ENCODE results near the gene POM121C.
"Not testable (repeated sequence)": the region's sequence is repeated elsewhere in the genome, so short reads cannot be mapped to it uniquely, and the experiment has no call there.

The POM121C gene

GRCh38 chr7:75485979-75486643 is at the start of gene POM121C:
Gene POM121C, minus strand, starts transcription at chr7:75486299. Its CDS starts 44,803 bp downstream, at chr7:75441496.
- Histone ChIP-seq H3K4me3 (peak within 1 kb of the TSS; percentile 67 to 92 (median 82)), H3K4me2 (peak within 1 kb of the TSS; percentile 64 to 84 (median 72)), H3K27ac (peak within 1 kb of the TSS; percentile 74 to 86 (median 83)), H3K36me3 (peaks cover 5 to 17% (median 9%) of the 10 kb centered on the region in 11 experiments; a peak in 19 of 22 replicates), H3K9ac (peak within 1 kb of the TSS; percentile 77 to 90 (median 86))
- not testable (repeated sequence) for H3K27me3 ChIP-seq; H3K4me1 ChIP-seq; H3K9me3 ChIP-seq (replicated peaks in 1 of 11); H4K20me1 ChIP-seq

DNA sequence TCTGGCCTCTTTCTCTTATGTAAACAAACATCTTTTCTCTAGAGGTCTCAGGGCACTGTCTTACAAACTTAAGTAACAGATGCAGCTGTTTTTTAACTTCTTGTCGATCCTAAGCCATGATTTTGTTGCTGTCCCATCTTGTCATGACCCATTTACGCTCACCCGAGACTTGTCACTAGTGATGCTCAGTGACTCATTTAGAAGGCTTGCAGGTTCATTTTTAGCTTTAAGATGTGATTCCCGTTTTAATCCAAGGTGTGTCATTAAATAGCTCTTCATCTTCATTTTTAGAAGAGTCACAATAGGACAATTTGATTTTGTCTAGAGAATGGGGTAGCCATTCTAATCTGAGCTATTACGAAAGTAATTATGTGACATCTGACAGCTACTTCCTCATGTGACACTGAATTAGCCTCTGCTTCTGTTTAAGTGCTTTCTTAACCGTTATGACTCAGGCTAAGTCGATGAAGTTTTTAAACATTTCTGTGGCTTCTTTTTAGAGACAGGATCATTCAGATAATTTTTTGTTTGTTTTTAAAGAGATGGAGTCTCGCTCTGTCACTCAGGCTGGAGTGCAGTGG is 48.7 kb upstream of the POM121C start:
- no peaks in the 10 kb centered on the region for H3K27me3 ChIP-seq
- peak overlapping the region; percentile 6 to 71 (median 61); a peak in 18 of 22 replicates for H3K9ac ChIP-seq
- no peaks in the 10 kb centered on the region for H3K9me3 ChIP-seq (replicated peaks in 1 of 11)
- peak overlapping the region; percentile 14 to 82 (median 67); a peak in 20 of 22 replicates for H3K27ac ChIP-seq
- H3K4me1 ChIP-seq = peaks cover 5 to 31% (median 19%) of the 10 kb centered on the region in 10 experiments; a peak in 16 of 20 replicates
- peaks cover 0 to 9% (median 0%) of the 10 kb centered on the region in 11 experiments; a peak in 1 of 22 replicates for H4K20me1 ChIP-seq
- TF ChIP-seq Cebpa-rat (IDR thresholded peaks at IDR 0.05) = no peak
- peak overlapping the region in 10 of 11 experiments; percentile 2 to 92 (median 64); a peak in 19 of 22 replicates for H3K4me2 ChIP-seq
- no peak overlapping the region for H3K4me3 ChIP-seq
- peaks cover 25 to 57% (median 42%) of the 10 kb centered on the region in 11 experiments for H3K36me3 ChIP-seq

GRCh38 chr7:75533926-75534325 is 47.8 kb upstream of the POM121C start:
- Histone ChIP-seq H3K9ac (no peak overlapping the region; a peak in 1 of 22 replicates), H3K27ac (peak overlapping the region in 7 of 11 experiments; percentile 66 to 82 (median 71); a peak in 11 of 22 replicates), H3K4me3 (no peak overlapping the region), H3K36me3 (peaks cover 17 to 48% (median 33%) of the 10 kb centered on the region in 11 experiments), H3K27me3 (no peaks in the 10 kb centered on the region), H3K9me3 (replicated peaks in 1 of 11) (no peaks in the 10 kb centered on the region), H3K4me2 (peak overlapping the region in 2 of 11 experiments; percentile 70 to 75; a peak in 2 of 22 replicates), H4K20me1 (peaks cover 0 to 9% (median 0%) of the 10 kb centered on the region in 11 experiments; a peak in 1 of 22 replicates), H3K4me1 (peaks cover 5 to 31% (median 19%) of the 10 kb centered on the region in 10 experiments; a peak in 16 of 20 replicates)
- no peak for TF ChIP-seq Cebpa-rat (IDR thresholded peaks at IDR 0.05)

DNA sequence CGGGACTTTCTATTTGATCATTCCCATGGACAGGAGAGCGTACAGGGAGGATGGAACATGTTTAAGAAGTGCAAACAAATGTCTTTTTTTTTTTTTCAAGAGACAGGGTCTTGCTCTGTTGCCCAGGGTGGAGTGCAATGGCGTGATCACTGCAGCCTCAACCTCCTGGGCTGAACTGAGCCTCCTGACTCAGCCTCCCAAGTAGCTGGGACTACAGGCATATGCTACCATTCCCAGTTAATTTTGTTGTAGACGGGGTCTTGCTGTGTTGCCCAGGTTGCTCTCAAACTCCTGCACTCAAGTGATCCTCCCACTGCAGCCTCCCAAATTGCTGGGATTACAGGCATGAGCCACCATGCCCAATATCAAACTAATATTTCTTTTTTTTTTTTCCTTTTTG is 46.5 kb upstream of the POM121C start:
- no peak overlapping the region for H3K27ac ChIP-seq
- H3K4me3 ChIP-seq = no peak overlapping the region
- no peaks in the 10 kb centered on the region for H3K27me3 ChIP-seq
- H4K20me1 ChIP-seq = peaks cover 0 to 9% (median under 1%) of the 10 kb centered on the region in 11 experiments; a peak in 7 of 22 replicates
- H3K36me3 ChIP-seq = peaks cover 13 to 37% (median 21%) of the 10 kb centered on the region in 11 experiments
- peaks cover 11 to 37% (median 26%) of the 10 kb centered on the region in 10 experiments; a peak in 17 of 20 replicates for H3K4me1 ChIP-seq
- H3K4me2 ChIP-seq = no peak overlapping the region
- no peaks in the 10 kb centered on the region for H3K9me3 ChIP-seq (replicated peaks in 1 of 11)
- H3K9ac ChIP-seq = no peak overlapping the region
- TF ChIP-seq Cebpa-rat (IDR thresholded peaks at IDR 0.05) = no peak

DNA sequence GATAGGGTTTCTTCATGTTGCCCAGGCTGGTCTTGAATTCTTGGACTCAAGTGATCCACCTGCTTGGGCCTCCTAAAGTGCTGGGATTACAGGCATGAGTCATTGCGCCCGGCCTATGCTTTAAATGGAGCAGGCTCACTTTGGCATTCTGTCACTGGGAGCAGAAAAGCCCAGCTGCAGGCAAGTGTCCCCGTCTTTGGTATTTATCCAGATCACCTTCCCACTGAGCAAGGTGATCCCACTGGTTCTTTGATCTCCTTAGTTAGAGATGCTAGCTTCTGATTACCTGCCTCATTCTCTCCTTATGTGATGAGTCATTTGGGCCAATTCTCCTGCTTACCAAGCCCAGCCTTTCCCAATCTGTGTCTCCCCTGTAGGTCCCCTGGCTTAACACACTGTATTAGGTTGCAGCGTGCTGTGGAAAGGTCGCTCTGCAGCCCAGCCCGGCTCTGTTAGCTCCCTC is 45.3 kb upstream of the POM121C start:
- H3K27ac ChIP-seq = no peak overlapping the region
- no peak overlapping the region for H3K4me2 ChIP-seq
- peaks cover 1 to 27% (median 12%) of the 10 kb centered on the region in 11 experiments; a peak in 21 of 22 replicates for H3K36me3 ChIP-seq

DNA sequence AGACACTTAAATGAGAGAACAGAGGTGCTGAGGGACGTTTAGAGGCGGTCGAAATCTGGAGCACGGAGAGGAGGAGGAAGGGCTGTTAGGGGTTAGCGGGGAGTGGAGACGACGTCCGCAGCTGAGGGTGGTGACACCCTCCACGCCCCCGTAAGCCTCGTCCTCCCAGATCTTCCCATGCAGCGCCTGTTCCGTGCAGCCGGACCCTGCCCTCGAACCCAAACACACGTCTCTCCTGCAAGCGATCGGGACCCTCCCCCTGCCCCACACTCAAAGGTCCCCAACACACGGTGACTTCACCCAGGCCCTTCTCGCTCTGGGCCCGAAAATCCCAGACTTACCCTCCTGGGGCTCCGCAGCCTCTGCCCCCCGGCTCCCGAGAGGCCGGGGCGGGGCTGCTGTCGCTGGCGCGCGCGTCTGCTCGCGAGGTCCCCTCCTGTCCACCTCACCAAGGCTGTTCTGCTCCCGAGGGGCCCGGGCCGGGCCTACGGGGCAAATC is 41.2 kb upstream of the POM121C start:
- Histone ChIP-seq H3K9me3 (replicated peaks in 1 of 11) (peaks cover 0 to 18% (median 16%) of the 10 kb centered on the region in 11 experiments; a peak in 20 of 22 replicates), H3K4me2 (peak overlapping the region; percentile 86 to 97 (median 90)), H3K9ac (peak overlapping the region; percentile 84 to 96 (median 92)), H4K20me1 (peaks cover 13 to 45% (median 23%) of the 10 kb centered on the region in 11 experiments; a peak in 21 of 22 replicates), H3K4me3 (peak overlapping the region; percentile 78 to 94 (median 88)), H3K36me3 (peaks cover 36 to 44% (median 39%) of the 10 kb centered on the region in 11 experiments), H3K4me1 (peaks cover 17 to 23% (median 20%) of the 10 kb centered on the region in 10 experiments), H3K27ac (peak overlapping the region; percentile 72 to 92 (median 87))
- H3K27me3 ChIP-seq = not testable (repeated sequence)

More for the DNA sequence above, 45.3 kb upstream of the POM121C start:
- Histone ChIP-seq H3K9me3 (replicated peaks in 1 of 11) (no peaks in the 10 kb centered on the region), H3K27me3 (no peaks in the 10 kb centered on the region), H3K4me1 (peaks cover 17 to 39% (median 31%) of the 10 kb centered on the region in 10 experiments), H3K4me3 (no peak overlapping the region), H4K20me1 (peaks cover 5 to 20% (median 13%) of the 10 kb centered on the region in 11 experiments; a peak in 21 of 22 replicates), H3K9ac (no peak overlapping the region)
- no peak for TF ChIP-seq Cebpa-rat (IDR thresholded peaks at IDR 0.05)

- peaks cover 11 to 57% (median 28%) of the 10 kb centered on the region in 11 experiments; a peak in 21 of 22 replicates for H4K20me1 ChIP-seq
- H3K36me3 ChIP-seq = peaks cover 65 to 95% (median 73%) of the 10 kb centered on the region in 11 experiments
These were observed 35.6 kb upstream of the POM121C start for GRCh38 chr7:75521727-75522126.

DNA sequence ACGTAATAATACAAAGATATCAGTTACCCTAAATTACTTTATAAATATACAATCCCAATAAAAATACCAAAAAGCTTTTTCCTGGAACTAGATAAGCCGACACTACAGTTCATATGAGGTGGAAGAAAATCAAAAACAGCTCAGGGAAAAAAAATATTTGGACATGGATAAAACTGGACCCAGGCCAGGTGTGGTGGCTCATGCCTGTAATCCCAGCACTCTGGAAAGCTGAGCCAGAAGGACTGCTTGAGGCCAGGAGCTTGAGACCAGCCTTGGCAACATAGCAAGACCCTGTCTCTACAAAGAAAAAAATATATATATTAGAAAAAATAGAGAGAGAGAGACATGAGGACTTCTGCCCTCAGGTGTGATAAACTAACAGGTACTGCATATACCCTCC is 32.7 kb upstream of the POM121C start:
- H3K27me3 ChIP-seq, H3K4me1 ChIP-seq, H3K27ac ChIP-seq, H3K9ac ChIP-seq, H3K4me2 ChIP-seq, H3K4me3 ChIP-seq: not testable (repeated sequence)
- Histone ChIP-seq H3K36me3 (peaks cover 43 to 71% (median 51%) of the 10 kb centered on the region in 11 experiments), H3K9me3 (replicated peaks in 1 of 11) (peaks cover 7 to 28% (median 23%) of the 10 kb centered on the region in 11 experiments; a peak in 20 of 22 replicates), H4K20me1 (peaks cover 0 to 29% (median 12%) of the 10 kb centered on the region in 11 experiments; a peak in 11 of 22 replicates)

More at GRCh38 chr7:75521727-75522126, 35.6 kb upstream of the POM121C start:
- H3K4me3 ChIP-seq, H3K27me3 ChIP-seq, H3K4me2 ChIP-seq, H3K9ac ChIP-seq, H3K27ac ChIP-seq: not testable (repeated sequence)
- H3K4me1 ChIP-seq = peaks cover 10 to 18% (median 11%) of the 10 kb centered on the region in 10 experiments
- H3K9me3 ChIP-seq (replicated peaks in 1 of 11) = peaks cover 7 to 29% (median 25%) of the 10 kb centered on the region in 11 experiments; a peak in 20 of 22 replicates

DNA sequence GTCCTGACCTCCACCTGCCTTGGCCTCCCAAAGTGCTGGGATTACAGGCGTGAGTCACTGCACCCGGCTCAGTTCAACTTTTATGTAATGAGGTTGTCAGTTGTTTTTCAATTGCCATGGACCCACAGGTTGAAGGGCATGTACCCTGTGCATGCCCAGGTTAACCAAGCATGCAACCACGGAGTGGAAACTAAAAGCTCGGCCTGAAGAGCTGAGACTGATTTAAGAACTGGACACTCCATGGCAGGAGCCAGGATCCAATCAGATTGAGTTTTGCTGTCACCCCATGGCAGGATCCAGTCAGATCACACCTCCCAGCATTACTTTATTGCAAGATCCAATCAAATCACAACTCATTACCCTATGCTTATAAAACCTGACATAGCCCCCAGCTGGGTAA is 22.9 kb upstream of the POM121C start:
- not testable (repeated sequence) for H3K27ac ChIP-seq; H3K4me2 ChIP-seq; H3K9me3 ChIP-seq (replicated peaks in 1 of 11); H3K27me3 ChIP-seq; H3K4me1 ChIP-seq; H3K4me3 ChIP-seq; H4K20me1 ChIP-seq; H3K9ac ChIP-seq
- peaks cover 0 to 16% (median 8%) of the 10 kb centered on the region in 11 experiments; a peak in 12 of 22 replicates for H3K36me3 ChIP-seq

DNA sequence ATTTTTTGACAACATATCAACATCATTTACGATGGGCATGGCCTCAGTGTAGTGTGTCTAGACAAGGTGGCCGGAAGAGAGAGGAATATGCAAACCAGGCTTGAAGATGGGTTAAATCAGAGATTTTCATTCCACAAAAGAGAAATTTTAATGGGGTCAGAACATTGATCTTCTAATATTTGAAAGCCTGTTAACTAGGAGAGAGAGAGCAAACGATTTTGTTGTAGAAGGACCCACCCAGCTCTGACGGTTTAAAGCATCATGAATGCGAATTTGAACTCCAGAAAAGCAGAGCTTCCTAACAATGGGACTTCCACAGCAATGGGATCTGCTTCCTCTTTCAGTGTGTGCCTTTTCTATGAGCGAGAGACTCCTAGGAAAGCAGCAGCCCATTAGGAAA is 5.9 kb upstream of the POM121C start, which contains the start of gene SPDYE5:
SPDYE5 (plus strand) TSS at position 301 of the 400 bp plus-strand sequence. CDS start 1,728 bp downstream, outside the sequence.
- not testable (repeated sequence) for H3K4me3 ChIP-seq; H3K36me3 ChIP-seq; H3K9ac ChIP-seq; H3K27me3 ChIP-seq; H3K9me3 ChIP-seq (replicated peaks in 1 of 11); H4K20me1 ChIP-seq; H3K27ac ChIP-seq; H3K4me2 ChIP-seq; H3K4me1 ChIP-seq

GRCh38 chr7:75485355-75485978 is 632 bp downstream of the POM121C start:
- not testable (repeated sequence) for H3K4me1 ChIP-seq; H3K27me3 ChIP-seq; H3K9me3 ChIP-seq (replicated peaks in 1 of 11); H4K20me1 ChIP-seq
- Histone ChIP-seq H3K27ac (peak overlapping the region; percentile 74 to 86 (median 83)), H3K9ac (peak overlapping the region; percentile 77 to 90 (median 86)), H3K4me3 (peak overlapping the region; percentile 67 to 92 (median 82)), H3K4me2 (peak overlapping the region; percentile 64 to 84 (median 72)), H3K36me3 (peaks cover 5 to 17% (median 9%) of the 10 kb centered on the region in 11 experiments; a peak in 19 of 22 replicates)

- H4K20me1 ChIP-seq; H3K4me3 ChIP-seq; H3K4me1 ChIP-seq; H3K27ac ChIP-seq; H3K27me3 ChIP-seq; H3K4me2 ChIP-seq; H3K9me3 ChIP-seq (replicated peaks in 1 of 11); H3K9ac ChIP-seq: not testable (repeated sequence)
- peaks cover 9 to 22% (median 13%) of the 10 kb centered on the region in 11 experiments; a peak in 19 of 22 replicates for H3K36me3 ChIP-seq
These were observed 5.8 kb downstream of the POM121C start for GRCh38 chr7:75480313-75480712.

All from BLaER1 treated with 17β-estradiol and CSF1 and Interleukin-3, amounts not matched to agents 10 nM and 100 nM (cell line).